Transverse colon (tissue), 4 donors: ENCODE results near the gene ENTPD7. TPM values are rescaled to one million over a fixed set of nuclear protein-coding genes. Genes with fewer than 3 reads are reported as not detected.

ENCODE experiments used
- DNase-seq: peaks from one replicate; pipeline ENCODE4 v3.0.0-alpha.2; 2019
- H3K27ac ChIP-seq, 4 donors: fragments of 200-600 bp; sonication (generic); 2 replicates each; pipeline ENCODE4 v1.5.1; 2016 to 2018; ENCODE audit warnings: inconsistent platforms in 4 of 4
- H3K27me3 ChIP-seq: fragments of 200-600 bp; sonication (generic); 2 replicates; pipeline ENCODE4 v1.5.1; 2017; ENCODE audit warnings: inconsistent platforms
- H3K36me3 ChIP-seq, 4 donors: fragments of 200-600 bp; sonication (generic); 2 replicates each; pipeline ENCODE4 v1.5.1; 2017 to 2019; ENCODE audit warnings: inconsistent platforms in 4 of 4
- H3K4me1 ChIP-seq, 4 donors: fragments of 200-600 bp; sonication (generic); 2 replicates each; pipeline ENCODE4 v1.5.1; 2017 to 2020; ENCODE audit warnings: inconsistent platforms in 4 of 4
- H3K4me3 ChIP-seq, 4 donors: fragments of 200-600 bp; sonication (generic); 1 replicate in 1 of 4; 2 replicates in 3 of 4; pipeline versions ENCODE4 v1.5.1 to v1.6.1; 2017 to 2019; ENCODE audit warnings: inconsistent platforms in 4 of 4
- H3K9me3 ChIP-seq, 2 donors: fragments of 200-600 bp; sonication (generic); 2 replicates each; pipeline ENCODE4 v1.5.1; 2017 to 2019; ENCODE audit warnings: inconsistent platforms in 2 of 2
- EP300 ChIP-seq: sonication (generic); formaldehyde crosslinking; IDR thresholded peaks from one replicate; pipeline ENCODE4 v1.6.1; 2017; ENCODE audit warnings: antibody characterized with exemption, low read depth
- POLR2A ChIP-seq: fragments of 450-650 bp; IDR thresholded peaks from one replicate; pipeline ENCODE4 v1.6.1; 2016; ENCODE audit warnings: antibody characterized with exemption, mild to moderate bottlenecking, moderate library complexity
- POLR2AphosphoS5 ChIP-seq, 3 donors: sonication (generic); formaldehyde crosslinking; IDR thresholded peaks; one replicate each; pipeline ENCODE4 v1.6.1; 2016; ENCODE audit warnings: antibody characterized with exemption in 3 of 3
- WGBS, 2 donors: methylation state at CpG; one replicate each; pipeline ENCODE4 v1.1.5; 2018; ENCODE audit warnings: low coverage in 1 of 2; 5-methylcytosine and 5-hydroxymethylcytosine counted together
- in situ Hi-C, 4 donors: fragments of 200-750 bp; cut with MboI; loops; one replicate each; pipeline versions ENCODE4 v1.15.0 to v1.15.1; 2017; ENCODE audit warnings: low sequenced_read_pairs in 3 of 4, low pct_ligation_motif_present in 1 of 4, low pct_unique_long_range_greater_than_20kb in 1 of 4
- intact Hi-C: fragments of 100-400 bp; cut with DNase I; formaldehyde crosslinking; loops from one replicate; pipeline ENCODE4 v1.15.1; 2023; ENCODE audit warnings: low total_unique reads
- total RNA-seq, 4 donors: library from RNA; depleted of rRNA; stranded (reverse); fragments of >200 nt; gene quantifications; one replicate each; pipeline ENCODE4 v1.1.0, GENCODE V29; 2016
- TF ChIP-seq, protein P1 (sequence below), 5 experiments: fragments of 200-600 bp in 3 of 5; fragments of 450-650 bp in 2 of 5; sonication (generic) in 3 of 5; IDR thresholded peaks; 1 replicate in 2 of 5; 2 replicates in 3 of 5; pipeline ENCODE4 v1.5.1; 2016 to 2017; ENCODE audit warnings: antibody characterized with exemption in 5 of 5, inconsistent platforms in 3 of 5, mild to moderate bottlenecking in 2 of 5, moderate library complexity in 1 of 5

ENTPD7 gene
- total RNA-seq, 4 donors from 2014 or later = 4.9 to 17.3 (median 8.0) TPM

DNA sequence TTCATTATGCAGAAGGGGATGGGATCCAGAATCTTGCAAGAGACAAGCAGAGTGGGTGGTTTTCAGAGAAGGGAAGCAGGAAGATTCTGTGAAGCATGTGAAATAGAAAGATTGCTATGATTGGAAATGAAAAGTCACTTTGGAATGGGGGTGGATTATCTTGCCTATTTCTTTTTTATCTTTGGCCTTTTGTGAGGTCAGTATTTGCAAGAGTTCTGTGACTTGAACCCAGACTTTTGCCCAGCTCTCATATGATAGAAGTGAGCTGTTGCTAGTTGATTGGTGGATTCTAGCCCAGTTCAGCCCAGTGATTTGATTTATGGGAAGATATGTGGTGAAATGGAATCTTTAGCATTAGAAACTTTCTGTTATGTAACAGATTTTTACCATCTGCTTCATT lies 17.1 kb downstream of the ENTPD7 start:
- DNase-seq = no peak
- Histone ChIP-seq H3K9me3 (no peaks in the 10 kb centered on the region), H3K27me3 (no peaks in the 10 kb centered on the region), H3K36me3 (no peaks in the 10 kb centered on the region), H3K4me1 (peaks cover 0 to 12% (median 0%) of the 10 kb centered on the region in 4 donors), H3K27ac (no peak overlapping the region), H3K4me3 (no peak overlapping the region)
- in situ Hi-C loops (no loop called here), intact Hi-C loops (no loop called here)
- TF ChIP-seq, protein P1, sequence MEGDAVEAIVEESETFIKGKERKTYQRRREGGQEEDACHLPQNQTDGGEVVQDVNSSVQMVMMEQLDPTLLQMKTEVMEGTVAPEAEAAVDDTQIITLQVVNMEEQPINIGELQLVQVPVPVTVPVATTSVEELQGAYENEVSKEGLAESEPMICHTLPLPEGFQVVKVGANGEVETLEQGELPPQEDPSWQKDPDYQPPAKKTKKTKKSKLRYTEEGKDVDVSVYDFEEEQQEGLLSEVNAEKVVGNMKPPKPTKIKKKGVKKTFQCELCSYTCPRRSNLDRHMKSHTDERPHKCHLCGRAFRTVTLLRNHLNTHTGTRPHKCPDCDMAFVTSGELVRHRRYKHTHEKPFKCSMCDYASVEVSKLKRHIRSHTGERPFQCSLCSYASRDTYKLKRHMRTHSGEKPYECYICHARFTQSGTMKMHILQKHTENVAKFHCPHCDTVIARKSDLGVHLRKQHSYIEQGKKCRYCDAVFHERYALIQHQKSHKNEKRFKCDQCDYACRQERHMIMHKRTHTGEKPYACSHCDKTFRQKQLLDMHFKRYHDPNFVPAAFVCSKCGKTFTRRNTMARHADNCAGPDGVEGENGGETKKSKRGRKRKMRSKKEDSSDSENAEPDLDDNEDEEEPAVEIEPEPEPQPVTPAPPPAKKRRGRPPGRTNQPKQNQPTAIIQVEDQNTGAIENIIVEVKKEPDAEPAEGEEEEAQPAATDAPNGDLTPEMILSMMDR (IDR thresholded peaks at IDR 0.05) = no peak
- TF ChIP-seq POLR2AphosphoS5 (IDR thresholded peaks at IDR 0.05) = no peak
- TF ChIP-seq POLR2A = no peak
- no peak for TF ChIP-seq EP300

DNA sequence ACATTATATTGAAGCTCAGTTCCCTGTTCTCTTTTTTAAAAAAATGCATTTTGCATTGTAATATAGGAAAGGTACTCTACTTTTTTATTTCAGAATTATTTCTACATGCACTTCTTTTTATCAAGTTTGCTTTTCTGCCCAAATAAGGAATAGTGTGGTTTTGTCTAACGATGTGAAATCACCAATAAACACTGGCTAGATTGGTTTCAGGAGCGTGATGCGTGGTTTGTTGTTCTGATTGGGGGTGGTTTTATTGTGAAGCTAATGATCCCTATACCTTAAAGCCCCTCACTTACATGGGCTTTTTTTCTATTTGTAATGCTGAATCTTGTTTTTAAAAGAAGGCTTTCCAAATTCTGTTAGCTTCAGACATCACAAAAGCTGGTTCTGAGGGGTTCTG lies 17.6 kb downstream of the ENTPD7 start:
- Histone ChIP-seq H3K9me3 (no peaks in the 10 kb centered on the region), H3K4me3 (no peak overlapping the region), H3K27me3 (no peaks in the 10 kb centered on the region), H3K4me1 (peaks cover 0 to 12% (median 0%) of the 10 kb centered on the region in 4 donors), H3K36me3 (no peaks in the 10 kb centered on the region), H3K27ac (no peak overlapping the region)
- WGBS, 2 donors = 84 to 87% methylated on average over 3 of the region's 3 CpGs
- intact Hi-C loops (no loop called here), in situ Hi-C loops (no loop called here)
- DNase-seq = no peak
- TF ChIP-seq POLR2AphosphoS5 (IDR thresholded peaks at IDR 0.05) (no peak), POLR2A (no peak), EP300 (no peak)
- TF ChIP-seq, protein P1 (IDR thresholded peaks at IDR 0.05) = no peak

- Histone ChIP-seq H3K36me3 (no peaks in the 10 kb centered on the region), H3K27ac (no peak overlapping the region), H3K4me3 (no peak overlapping the region), H3K9me3 (no peaks in the 10 kb centered on the region), H3K27me3 (no peaks in the 10 kb centered on the region), H3K4me1 (peaks cover 0 to 13% (median 4%) of the 10 kb centered on the region in 4 donors)
- TF ChIP-seq POLR2AphosphoS5 (IDR thresholded peaks at IDR 0.05) (no peak), EP300 (no peak), POLR2A (no peak)
- TF ChIP-seq, protein P1 (IDR thresholded peaks at IDR 0.05) = no peak
- intact Hi-C loops (no loop called here), in situ Hi-C loops (no loop called here)
- WGBS, 2 donors = 74 to 89% methylated on average over 1 to 3 of the region's 3 CpGs
- DNase-seq = no peak
These were observed 19.6 kb downstream of the ENTPD7 start for GRCh38 chr10:99678921-99679320.

GRCh38 chr10:99681553-99681952 lies 22.2 kb downstream of the ENTPD7 start:
- no peak for DNase-seq
- Histone ChIP-seq H3K9me3 (no peaks in the 10 kb centered on the region), H3K4me3 (no peak overlapping the region), H3K4me1 (peaks cover 0 to 19% (median 6%) of the 10 kb centered on the region in 4 donors), H3K27me3 (no peaks in the 10 kb centered on the region), H3K36me3 (no peaks in the 10 kb centered on the region), H3K27ac (peak overlapping the region in 2 of 4 donors; percentile 40 to 47)
- WGBS, 2 donors = 83 to 87% methylated on average over 3 to 4 of the region's 4 CpGs
- no peak for TF ChIP-seq EP300
- TF ChIP-seq POLR2AphosphoS5 (IDR thresholded peaks at IDR 0.05) = no peak
- no peak for TF ChIP-seq POLR2A
- TF ChIP-seq, protein P1 (IDR thresholded peaks at IDR 0.05) = no peak
- intact Hi-C loops (no loop called here), in situ Hi-C loops (no loop called here)
